ENCODE measurements around the gene CWC22. TPM values are rescaled to one million over a fixed set of nuclear protein-coding genes. Genes with fewer than 3 reads are reported as not detected.

Gene CWC22
- total and polyA plus RNA-seq, 2 of the 13 experiments (the other 11 are each of a cell fraction or from before 2014, with no cell fraction given), result 5.7 to 29.2 TPM

- TF ChIP-seq AGO1 (IDR thresholded peaks at IDR 0.05; ENCODE audit: low read depth, low read length, poor library complexity, severe bottlenecking) (no peak), ZNF7 (CRISPR knock-in tag; IDR thresholded peaks at IDR 0.05) (no peak), ZNF614 (CRISPR knock-in tag; IDR thresholded peaks at IDR 0.05; ENCODE audit: borderline replicate concordance) (peak; percentile 87; the same call in 1 of the 2 replicates), MXD4 (CRISPR knock-in tag; IDR thresholded peaks at IDR 0.05) (peak; percentile 71), POGK (CRISPR knock-in tag; conservative IDR thresholded peaks at IDR 0.05) (peak; percentile 93), NFAT5 (CRISPR knock-in tag; IDR thresholded peaks at IDR 0.05) (peak; percentile 65; the same call in 1 of the 2 replicates), HHEX (CRISPR knock-in tag; IDR thresholded peaks at IDR 0.05) (no peak), ZNF552 (CRISPR knock-in tag; IDR thresholded peaks at IDR 0.05; ENCODE audit: borderline replicate concordance) (0 out of 2 replicates have a peak, but pooled peaks have one; percentile 40), SMC3 (IDR thresholded peaks at IDR 0.05; ENCODE audit: low read length) (0 out of 2 replicates have a peak, but pooled peaks have one; percentile 2), UBTF (CRISPR knock-in tag; IDR thresholded peaks at IDR 0.05) (peak; percentile 73), MED8 (CRISPR knock-in tag; IDR thresholded peaks at IDR 0.05; ENCODE audit: insufficient replicate concordance) (peak; percentile 66), ZNF160 (CRISPR knock-in tag; IDR thresholded peaks at IDR 0.05) (0 out of 2 replicates have a peak, but pooled peaks have one; percentile 48), ZMYM4 (CRISPR knock-in tag; IDR thresholded peaks at IDR 0.05) (peak; percentile 69), ELF1 (CRISPR knock-in tag; IDR thresholded peaks at IDR 0.05) (peak; percentile 87), ZNF350 (CRISPR knock-in tag; IDR thresholded peaks at IDR 0.05; ENCODE audit: borderline replicate concordance, low read depth) (peak; percentile 95), CTCF (CRISPR knock-in tag; IDR thresholded peaks at IDR 0.05) (no peak), ZNF543 (CRISPR knock-in tag; IDR thresholded peaks at IDR 0.05) (no peak), NFRKB (IDR thresholded peaks at IDR 0.05) (peak; percentile 96)
Observed at GRCh38 chr2:180006781-180007579, at the start of gene CWC22 (continued).
